Measurements from ENCODE around the gene BAD. TPM values are rescaled to one million over a fixed set of nuclear protein-coding genes. Genes with fewer than 3 reads are reported as not detected.

Gene BAD
- total and polyA plus RNA-seq, 2 of the 13 experiments (the other 11 are each of a cell fraction or from before 2014, with no cell fraction given), result 17.9 to 28.5 TPM

GRCh38 chr11:64237484-64237951, 46.9 kb downstream of the BAD start (continued):
- TF ChIP-seq ZNF318 (CRISPR knock-in tag; IDR thresholded peaks at IDR 0.05) (no peak), MTA3 (CRISPR knock-in tag; IDR thresholded peaks at IDR 0.05) (no peak), ZNF331 (CRISPR knock-in tag; IDR thresholded peaks at IDR 0.05) (peak; percentile 74; the same call in 1 of the 2 replicates), MNT (IDR thresholded peaks at IDR 0.05) (peak; percentile 41; the same call in 1 of the 2 replicates), RORA (CRISPR knock-in tag; IDR thresholded peaks at IDR 0.05) (no peak), ADNP (CRISPR knock-in tag; IDR thresholded peaks at IDR 0.05) (no peak), ZNF768 (CRISPR knock-in tag; IDR thresholded peaks at IDR 0.05) (no peak), NR2F1 (CRISPR knock-in tag; IDR thresholded peaks at IDR 0.05) (no peak), HOXA5 (CRISPR knock-in tag; IDR thresholded peaks at IDR 0.05) (no peak), HNRNPH1 (optimal IDR thresholded peaks at IDR 0.05; ENCODE audit: low read depth, low read length) (no peak), FOXM1 (CRISPR knock-in tag; IDR thresholded peaks at IDR 0.05) (no peak), PRPF4 (IDR thresholded peaks at IDR 0.05; ENCODE audit: low read depth, low read length, poor library complexity, severe bottlenecking) (no peak), MED13 (CRISPR knock-in tag; IDR thresholded peaks at IDR 0.05) (no peak), TBX3 (IDR thresholded peaks at IDR 0.05; ENCODE audit: borderline replicate concordance) (peak; percentile 83; the same call in 1 of the 2 replicates), RFX1 (IDR thresholded peaks at IDR 0.05) (peak; percentile 70), ARID5B (CRISPR knock-in tag; IDR thresholded peaks at IDR 0.05) (peak; percentile 81)
